IPS-15b (cell line): ENCODE measurements around the gene GRAMD1B.

ENCODE experiments used
- H3K27me3 ChIP-seq: one replicate; pipeline ENCODE4 v1.6.1; 2013; ENCODE audit warnings: low read length; ENCODE audit not compliant: control insufficient read depth, insufficient read depth
- H3K36me3 ChIP-seq: one replicate; pipeline ENCODE4 v1.6.1; 2013; ENCODE audit warnings: low read length; ENCODE audit not compliant: control insufficient read depth, insufficient read depth
- H3K4me1 ChIP-seq: one replicate; pipeline ENCODE4 v1.6.1; 2013; ENCODE audit warnings: mild to moderate bottlenecking, low read length; ENCODE audit not compliant: control insufficient read depth, insufficient read depth
- H3K4me3 ChIP-seq: one replicate; pipeline ENCODE4 v1.5.1; 2013; ENCODE audit warnings: low read depth, low read length
- H3K9ac ChIP-seq: one replicate; pipeline ENCODE4 v1.6.1; 2013; ENCODE audit warnings: low read depth, mild to moderate bottlenecking, low read length
- H3K9me3 ChIP-seq: one replicate; pipeline ENCODE4 v1.6.1; 2013; ENCODE audit warnings: mild to moderate bottlenecking, low read length; ENCODE audit not compliant: control insufficient read depth, insufficient read depth

Gene GRAMD1B

DNA sequence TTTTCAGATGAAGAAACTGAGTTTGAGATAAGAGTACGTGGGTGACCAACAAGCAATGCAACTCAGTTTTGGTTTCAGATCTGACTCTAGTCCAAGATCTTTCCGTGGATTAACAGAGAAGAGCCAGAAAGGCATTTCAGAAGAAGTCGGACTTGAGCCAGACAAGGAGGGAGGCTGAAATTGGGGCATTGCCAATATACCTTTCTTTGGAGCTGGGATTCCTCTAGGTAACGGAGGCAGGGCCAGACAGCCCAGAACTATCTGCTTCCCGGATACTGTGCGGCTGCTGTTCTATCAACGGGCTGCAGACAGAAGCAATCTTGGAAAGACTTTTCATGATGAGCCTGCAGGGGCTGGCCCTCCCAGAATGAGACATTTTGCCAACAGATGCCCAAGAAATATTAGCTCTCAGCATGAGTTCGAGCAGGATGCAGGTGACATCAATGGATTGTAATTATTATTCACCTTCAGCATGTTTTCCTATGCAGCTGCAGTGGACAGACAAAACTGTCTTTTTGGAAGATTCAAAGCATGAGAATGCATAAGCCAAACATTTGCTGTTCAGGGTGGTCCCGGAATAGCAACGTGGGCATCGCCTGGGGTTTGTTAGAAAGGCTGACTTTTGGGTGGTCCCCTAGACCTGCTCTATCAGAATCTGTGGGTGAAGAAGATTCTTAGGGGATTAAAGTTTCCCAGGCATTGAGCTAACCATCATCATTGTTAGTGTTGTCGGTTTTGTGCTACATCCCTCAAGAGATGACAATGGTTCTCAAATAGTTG, 128.7 kb downstream of the GRAMD1B start:
- Histone ChIP-seq H3K27me3 (no peaks in the 10 kb centered on the region), H3K36me3 (no peaks in the 10 kb centered on the region), H3K9me3 (no peaks in the 10 kb centered on the region), H3K9ac (no peak overlapping the region), H3K4me3 (no peak overlapping the region), H3K4me1 (peaks cover 12% of the 10 kb centered on the region)

- Histone ChIP-seq H3K36me3 (no peaks in the 10 kb centered on the region), H3K9me3 (no peaks in the 10 kb centered on the region), H3K27me3 (no peaks in the 10 kb centered on the region), H3K9ac (no peak overlapping the region), H3K4me3 (peak overlapping the region; percentile 41), H3K4me1 (peaks cover 16% of the 10 kb centered on the region)
Observed at GRCh38 chr11:123559523-123559955, 129.5 kb downstream of the GRAMD1B start.

DNA sequence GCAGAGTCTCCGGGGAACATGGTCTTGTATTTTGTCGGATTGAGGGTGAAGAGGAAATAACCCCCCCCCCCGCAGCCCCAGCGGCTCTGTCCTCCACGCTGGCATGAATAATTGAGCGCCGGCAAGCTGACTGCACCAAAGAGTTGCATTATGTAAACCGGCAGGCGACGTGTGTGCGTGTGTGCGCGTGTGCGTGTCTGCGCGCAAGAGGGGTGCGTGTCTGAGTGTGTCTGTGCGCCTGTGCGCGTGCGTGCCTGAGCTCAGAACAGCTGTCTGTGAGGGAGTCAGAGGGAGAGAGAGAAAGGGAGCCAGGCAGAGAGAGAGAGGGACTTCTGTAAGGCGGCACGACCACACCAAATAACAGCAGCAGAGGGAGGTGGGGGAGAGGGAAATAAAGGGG, 129.9 kb downstream of the GRAMD1B start:
- no peaks in the 10 kb centered on the region for H3K36me3 ChIP-seq
- H3K4me3 ChIP-seq, result peak overlapping the region; percentile 41
- H3K4me1 ChIP-seq, result peaks cover 18% of the 10 kb centered on the region
- H3K9me3 ChIP-seq, result no peaks in the 10 kb centered on the region
- peak overlapping the region; percentile 70 for H3K9ac ChIP-seq
- no peaks in the 10 kb centered on the region for H3K27me3 ChIP-seq

DNA sequence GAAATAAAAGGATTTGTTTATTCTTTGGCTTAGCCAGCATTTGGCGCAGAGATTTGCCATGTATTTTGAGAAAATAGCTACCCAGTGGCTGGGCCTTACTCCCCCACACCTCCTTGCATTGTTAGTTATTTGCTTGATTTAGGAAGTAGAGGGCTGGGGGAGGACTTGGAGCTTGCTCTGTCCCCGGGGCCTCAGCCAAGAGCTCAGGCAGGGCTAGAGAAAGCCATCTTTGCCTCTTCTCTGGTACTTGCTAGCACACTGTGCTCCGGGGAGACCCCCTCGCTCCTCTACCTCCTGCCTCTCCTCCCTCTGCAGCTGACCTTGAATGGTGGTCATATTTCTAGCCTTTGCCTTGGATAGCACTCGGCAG, 131.3 kb downstream of the GRAMD1B start:
- H3K9ac ChIP-seq, result no peak overlapping the region
- no peaks in the 10 kb centered on the region for H3K27me3 ChIP-seq

GRCh38 chr11:123562158-123562557, 132.1 kb downstream of the GRAMD1B start:
- H3K9ac ChIP-seq, result no peak overlapping the region
- no peaks in the 10 kb centered on the region for H3K27me3 ChIP-seq
- H3K4me3 ChIP-seq, result no peak overlapping the region
- H3K36me3 ChIP-seq, result no peaks in the 10 kb centered on the region
- no peaks in the 10 kb centered on the region for H3K9me3 ChIP-seq
- peaks cover 18% of the 10 kb centered on the region for H3K4me1 ChIP-seq

More for the DNA sequence above, 131.3 kb downstream of the GRAMD1B start:
- Histone ChIP-seq H3K9me3 (no peaks in the 10 kb centered on the region), H3K4me3 (no peak overlapping the region), H3K4me1 (peaks cover 18% of the 10 kb centered on the region), H3K36me3 (no peaks in the 10 kb centered on the region)

- H3K4me3 ChIP-seq, result no peak overlapping the region
- H3K4me1 ChIP-seq, result peaks cover 18% of the 10 kb centered on the region
- H3K36me3 ChIP-seq, result no peaks in the 10 kb centered on the region
- no peaks in the 10 kb centered on the region for H3K9me3 ChIP-seq
- H3K9ac ChIP-seq, result no peak overlapping the region
- no peaks in the 10 kb centered on the region for H3K27me3 ChIP-seq
Observed at GRCh38 chr11:123562829-123563228, 132.8 kb downstream of the GRAMD1B start.

DNA sequence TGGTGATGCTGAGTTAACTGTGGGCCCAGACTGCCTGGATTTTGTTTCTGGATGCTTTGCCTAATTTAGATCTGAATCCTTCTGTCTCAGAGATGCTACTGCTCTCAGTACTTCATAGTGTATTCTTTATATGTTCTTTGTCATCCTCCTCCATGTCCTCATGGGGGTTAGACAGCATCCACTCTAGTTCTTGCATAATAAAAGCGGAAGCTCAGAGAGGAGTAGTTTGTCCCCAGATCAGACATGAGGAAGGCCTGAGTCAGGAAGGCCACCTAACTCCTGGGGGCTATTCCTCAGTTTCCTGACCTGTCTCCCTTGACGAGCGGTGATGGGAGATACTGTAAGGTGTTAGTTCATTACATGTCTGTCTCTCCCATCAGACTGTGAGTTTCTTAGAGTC, 134.2 kb downstream of the GRAMD1B start:
- Histone ChIP-seq H3K4me1 (peaks cover 18% of the 10 kb centered on the region), H3K9me3 (no peaks in the 10 kb centered on the region), H3K36me3 (no peaks in the 10 kb centered on the region), H3K9ac (no peak overlapping the region), H3K27me3 (no peaks in the 10 kb centered on the region), H3K4me3 (no peak overlapping the region)

- no peak overlapping the region for H3K9ac ChIP-seq
- no peaks in the 10 kb centered on the region for H3K36me3 ChIP-seq
- H3K4me1 ChIP-seq, result peaks cover 6% of the 10 kb centered on the region
- no peaks in the 10 kb centered on the region for H3K27me3 ChIP-seq
- no peaks in the 10 kb centered on the region for H3K9me3 ChIP-seq
- H3K4me3 ChIP-seq, result no peak overlapping the region
Observed at GRCh38 chr11:123566852-123567251, 136.8 kb downstream of the GRAMD1B start.

DNA sequence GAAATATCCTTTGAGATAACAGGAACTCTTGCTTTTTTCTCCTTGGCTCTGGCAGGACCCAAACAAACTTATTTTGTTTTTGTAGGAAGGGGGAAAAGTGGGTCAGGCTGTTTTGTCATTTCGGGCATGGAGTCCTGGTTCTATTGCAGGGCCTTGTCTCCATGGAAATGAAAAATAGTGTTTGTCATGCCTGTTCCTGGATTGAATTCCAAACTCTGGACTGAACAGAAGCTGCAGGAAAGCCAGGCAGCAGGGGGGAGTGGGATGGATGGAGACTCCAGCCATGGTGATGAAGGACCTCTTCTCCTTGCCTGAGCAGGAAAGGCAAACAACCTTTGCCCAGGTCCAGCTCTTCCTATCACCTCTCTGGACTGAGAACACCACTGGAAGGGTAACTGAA, 137.4 kb downstream of the GRAMD1B start:
- Histone ChIP-seq H3K4me3 (no peak overlapping the region), H3K27me3 (no peaks in the 10 kb centered on the region), H3K9ac (no peak overlapping the region), H3K4me1 (peaks cover 6% of the 10 kb centered on the region), H3K36me3 (no peaks in the 10 kb centered on the region), H3K9me3 (no peaks in the 10 kb centered on the region)

DNA sequence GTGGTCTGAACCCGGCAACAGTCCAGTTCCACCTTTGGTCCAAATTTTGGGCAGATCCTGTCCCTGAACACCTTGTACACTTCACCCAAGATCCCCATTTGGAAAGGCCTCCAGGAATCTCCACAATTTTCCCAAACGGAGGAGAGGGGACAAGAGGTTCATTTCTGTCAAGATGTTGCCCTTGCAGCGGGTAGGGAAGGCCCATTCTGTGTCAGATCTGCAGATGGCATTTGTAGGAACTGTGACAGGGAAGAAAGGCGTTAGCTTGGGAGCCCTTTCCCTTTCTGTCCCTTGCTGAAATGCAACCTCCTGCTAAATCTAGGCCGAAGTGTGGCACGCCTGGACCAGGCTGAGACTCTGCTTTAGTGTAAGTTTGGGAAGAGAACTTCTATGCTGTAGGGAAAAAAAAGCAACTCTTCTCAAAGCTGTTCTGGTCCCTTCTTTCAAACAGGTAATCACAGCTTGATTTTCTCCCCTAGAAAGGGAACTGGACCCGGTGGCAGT, 138.3 kb downstream of the GRAMD1B start:
- Histone ChIP-seq H3K4me3 (no peak overlapping the region), H3K9me3 (no peaks in the 10 kb centered on the region), H3K27me3 (no peaks in the 10 kb centered on the region), H3K9ac (no peak overlapping the region), H3K36me3 (no peaks in the 10 kb centered on the region), H3K4me1 (peaks cover 6% of the 10 kb centered on the region)

DNA sequence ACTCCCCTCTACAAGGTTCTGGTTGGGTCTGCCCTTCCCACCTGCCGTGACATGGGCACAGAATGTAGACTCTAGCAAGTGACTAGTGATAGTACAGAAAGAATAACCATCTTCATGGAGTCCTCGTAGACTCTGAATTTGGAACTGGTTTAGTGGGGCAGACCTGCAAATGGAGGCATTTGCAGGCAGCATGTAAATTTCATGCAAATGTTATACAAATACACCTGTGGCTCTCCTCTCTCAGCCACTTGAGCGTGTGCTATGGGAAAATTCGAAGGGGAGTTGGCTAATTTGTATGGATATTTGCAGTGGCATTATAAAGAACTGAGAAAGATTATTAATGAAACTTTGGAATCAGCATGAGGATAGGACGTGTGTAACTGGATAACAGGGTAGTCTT, 139.3 kb downstream of the GRAMD1B start:
- no peaks in the 10 kb centered on the region for H3K27me3 ChIP-seq
- no peaks in the 10 kb centered on the region for H3K9me3 ChIP-seq
- no peaks in the 10 kb centered on the region for H3K36me3 ChIP-seq
- H3K4me1 ChIP-seq, result peaks cover 3% of the 10 kb centered on the region
- H3K9ac ChIP-seq, result no peak overlapping the region
- no peak overlapping the region for H3K4me3 ChIP-seq

DNA sequence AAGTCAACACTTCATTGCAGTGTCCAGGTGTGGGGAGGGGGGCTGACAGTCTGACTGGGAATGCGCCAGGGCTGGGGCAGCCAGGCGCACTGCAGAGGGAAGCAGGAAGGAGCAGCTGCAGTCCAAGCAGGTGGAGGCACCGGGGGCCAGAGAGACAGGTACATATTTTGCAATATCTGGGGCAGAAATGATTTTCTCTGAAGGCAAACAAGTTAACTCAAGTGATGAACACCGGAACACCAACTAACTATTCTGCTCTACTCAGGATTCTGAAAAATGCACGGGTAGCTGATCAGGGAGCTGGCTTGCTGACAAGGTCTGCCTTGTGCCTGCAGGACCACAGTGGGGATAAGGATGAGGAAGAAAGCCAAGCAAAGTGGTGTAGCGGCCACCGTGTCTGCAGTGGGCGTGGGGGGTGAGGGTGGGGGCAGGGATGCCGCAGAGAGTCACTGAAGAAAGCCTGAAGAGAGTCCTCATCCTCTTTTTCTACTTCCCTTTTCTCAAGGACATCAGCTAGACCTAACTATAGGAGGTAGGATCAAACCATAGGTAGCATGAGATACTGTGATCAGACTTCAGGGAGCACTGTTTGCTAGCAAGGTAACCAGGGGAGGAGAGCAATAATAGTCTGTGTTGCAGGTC, 141.0 kb downstream of the GRAMD1B start:
- Histone ChIP-seq H3K4me3 (no peak overlapping the region), H3K36me3 (no peaks in the 10 kb centered on the region), H3K4me1 (peaks cover 2% of the 10 kb centered on the region), H3K9me3 (no peaks in the 10 kb centered on the region), H3K9ac (no peak overlapping the region), H3K27me3 (no peaks in the 10 kb centered on the region)
